A549 (cell line): ENCODE results near the gene GEN1. TPM values are rescaled to one million over a fixed set of nuclear protein-coding genes. Genes with fewer than 3 reads are reported as not detected.

ENCODE experiments used
- ATAC-seq, 2 experiments: fragments of 200-7000 bp in 1 of 2; fragments of >200 bp in 1 of 2; cut with Nextera tagmentation in 1 of 2; cut with Tn5 transposase in 1 of 2; 3 replicates each; pipeline versions ENCODE4 v1.8.0 to v1.9.1; 2018 to 2020; ENCODE audit warnings: mild to moderate bottlenecking in 1 of 2, moderate library complexity in 1 of 2
- CTCF ChIA-PET: fragments of 300-600 bp; sonication (Branson Sonifier 250); formaldehyde crosslinking; extraction: SDS; loops from one replicate; lab custom pipeline; 2021; ENCODE audit warnings: antibody characterized with exemption, inconsistent platforms; lab: Yijun Ruan, JAX
- POLR2A ChIA-PET: fragments of 350-600 bp; formaldehyde crosslinking; extraction: SDS; loops from one replicate; lab custom pipeline; 2021; ENCODE audit warnings: antibody characterized with exemption, inconsistent platforms; lab: Yijun Ruan, JAX
- DNase-seq, 2 experiments: peaks; one replicate each; pipeline versions ENCODE4 v3.0.0 to v3.0.0-alpha.2; 2011 to 2016; ENCODE audit warnings: low read depth in 1 of 2, low spot score in 1 of 2
- FAIRE-seq: peaks from 2 replicates; lab custom pipeline; 2011; peaks lifted over from hg19 to GRCh38; lab: Jason Lieb, UNC
- H3K27ac ChIP-seq, 2 experiments: fragments of >200 bp; sonication (Bioruptor Twin); formaldehyde crosslinking; 3 replicates each; pipeline ENCODE4 v1.5.1; 2016 to 2017
- H3K4me1 ChIP-seq: fragments of >200 bp; sonication (Bioruptor Twin); formaldehyde crosslinking; 3 replicates; pipeline ENCODE4 v1.6.1; 2016
- H3K4me2 ChIP-seq: fragments of >200 bp; sonication (Bioruptor Twin); formaldehyde crosslinking; 3 replicates; pipeline ENCODE4 v1.6.1; 2016
- H3K4me3 ChIP-seq: fragments of >200 bp; sonication (Bioruptor Twin); formaldehyde crosslinking; 3 replicates; pipeline ENCODE4 v1.5.1; 2016
- H3K9me3 ChIP-seq: fragments of >200 bp; sonication (Bioruptor Twin); formaldehyde crosslinking; 3 replicates; pipeline ENCODE4 v1.6.1; 2016
- BHLHE40 ChIP-seq: IDR thresholded peaks from 2 replicates; pipeline ENCODE4 v1.6.1; 2012; ENCODE audit warnings: low read depth, low read length, inconsistent platforms
- CBX2 ChIP-seq: fragments of 200-600 bp; sonication (generic); IDR thresholded peaks from 2 replicates; pipeline ENCODE4 v1.6.1; 2016; ENCODE audit warnings: low read depth, mild to moderate bottlenecking, borderline replicate concordance
- CBX8 ChIP-seq: fragments of 200-600 bp; sonication (generic); IDR thresholded peaks from 2 replicates; pipeline ENCODE4 v1.6.1; 2016
- CHD4 ChIP-seq: fragments of 200-600 bp; sonication (generic); IDR thresholded peaks from 2 replicates; pipeline ENCODE4 v1.6.1; 2016; ENCODE audit warnings: antibody characterized with exemption, mild to moderate bottlenecking, borderline replicate concordance
- EHF ChIP-seq: fragments of 250-450 bp; sonication (Bioruptor Pico); IDR thresholded peaks from 2 replicates; pipeline ENCODE4 v1.5.0; 2020; ENCODE audit warnings: mild to moderate bottlenecking
- FOSB ChIP-seq: fragments of 250-450 bp; sonication (Bioruptor Pico); IDR thresholded peaks from 2 replicates; pipeline ENCODE4 v1.5.0; 2020; ENCODE audit warnings: mild to moderate bottlenecking, moderate library complexity
- HMGXB4 ChIP-seq: fragments of 250-450 bp; sonication (Bioruptor Pico); IDR thresholded peaks from 2 replicates; pipeline ENCODE4 v1.5.0; 2021; ENCODE audit warnings: mild to moderate bottlenecking, moderate library complexity, borderline replicate concordance
- HOXB5 ChIP-seq: fragments of 250-450 bp; sonication (Bioruptor Pico); IDR thresholded peaks from 2 replicates; pipeline ENCODE4 v1.5.0; 2020; ENCODE audit warnings: mild to moderate bottlenecking, moderate library complexity
- JUN ChIP-seq, 2 experiments: fragments of >200 bp; sonication (Bioruptor Twin); formaldehyde crosslinking; IDR thresholded peaks; 2 replicates in 1 of 2; 3 replicates in 1 of 2; pipeline ENCODE4 v1.6.1; 2016 to 2017
- KDM5A ChIP-seq: fragments of 200-600 bp; sonication (generic); IDR thresholded peaks from 2 replicates; pipeline ENCODE4 v1.6.1; 2016; ENCODE audit warnings: antibody characterized with exemption, mild to moderate bottlenecking
- MAZ ChIP-seq: fragments of 150-350 bp; IDR thresholded peaks from 2 replicates; pipeline ENCODE4 v1.6.1; 2014; ENCODE audit warnings: antibody characterized with exemption, low read depth, low read length, borderline replicate concordance
- PBX3 ChIP-seq: IDR thresholded peaks from 2 replicates; pipeline ENCODE4 v1.6.1; 2012
- POLR2AphosphoS2 ChIP-seq: conservative IDR thresholded peaks from 2 replicates; pipeline ENCODE4 v1.6.1; 2012; ENCODE audit warnings: low read length, improper control_type of control experiment, inconsistent platforms
- REST ChIP-seq: fragments of 200-600 bp; sonication (generic); IDR thresholded peaks from 2 replicates; pipeline ENCODE4 v1.6.1; 2016; ENCODE audit warnings: antibody characterized with exemption, mild to moderate bottlenecking, moderate library complexity
- RFX5 ChIP-seq: fragments of 450-650 bp; IDR thresholded peaks from 2 replicates; pipeline ENCODE4 v1.7.1; 2014; ENCODE audit warnings: antibody characterized with exemption, mild to moderate bottlenecking, moderate library complexity
- SMC3 ChIP-seq: fragments of >200 bp; sonication (Bioruptor Twin); formaldehyde crosslinking; IDR thresholded peaks from 3 replicates; pipeline ENCODE4 v1.6.1; 2018; ENCODE audit warnings: inconsistent platforms
- SREBF2 ChIP-seq: fragments of 450-650 bp; IDR thresholded peaks from 2 replicates; pipeline ENCODE4 v1.6.1; 2014; ENCODE audit warnings: mild to moderate bottlenecking, moderate library complexity
- USF2 ChIP-seq: fragments of 450-650 bp; IDR thresholded peaks from 2 replicates; pipeline ENCODE4 v1.6.1; 2014; ENCODE audit warnings: antibody characterized with exemption
- ZC3H11A ChIP-seq: fragments of 450-650 bp; IDR thresholded peaks from 2 replicates; pipeline ENCODE4 v1.6.1; 2014; ENCODE audit warnings: antibody characterized with exemption, mild to moderate bottlenecking
- ZNF302 ChIP-seq: fragments of 250-450 bp; sonication (Bioruptor Pico); IDR thresholded peaks from 2 replicates; pipeline ENCODE4 v1.9.0; 2021; ENCODE audit warnings: inconsistent platforms, mild to moderate bottlenecking, moderate library complexity
- WGBS: methylation state at CpG from one replicate; pipeline ENCODE4 v1.1.6; 2017; ENCODE audit errors: missing lambda C conversion rate; 5-methylcytosine and 5-hydroxymethylcytosine counted together
- polyA plus RNA-seq, 4 experiments: library from polyadenylated mRNA; depleted of rRNA in 3 of 4; stranded (reverse); fragments of >200 nt; fragmentation: RNase III in 1 of 4; extraction: RNeasy Plus Mini Kit Qiagen cat#74134 plus additional on column Dnase treatment in 1 of 4; gene quantifications; 2 replicates in 3 of 4; 3 replicates in 1 of 4; pipeline ENCODE4 v1.2.3, GENCODE V29; 2011 to 2017

Gene GEN1
- polyA plus RNA-seq, 2 of the 4 experiments (the other 2 are of a cell fraction): 16.2 to 40.7 TPM

GRCh38 chr2:17805166-17805565, 51.2 kb downstream of the GEN1 start:
- POLR2A ChIA-PET: no interaction called here
- WGBS: 55% methylated on average over 2 of the region's 2 CpGs
- H3K4me2 ChIP-seq: no peak overlapping the region
- ATAC-seq: no peak
- no peak overlapping the region for H3K27ac ChIP-seq
- no peaks in the 10 kb centered on the region for H3K9me3 ChIP-seq
- CTCF ChIA-PET: interaction anchor here (0.8 to 1.6 kb wide), 5 partner anchors 9 to 150 kb away, joined by 3 to 5 read pairs (median 3); no protein-coding TSS in a partner anchor
- FAIRE-seq: no peak
- no peak overlapping the region for H3K4me3 ChIP-seq
- no peak for TF ChIP-seq CBX8
- no peak for TF ChIP-seq MAZ
- no peak for TF ChIP-seq PBX3
- no peak for TF ChIP-seq FOSB
- TF ChIP-seq ZC3H11A: no peak
- no peak for TF ChIP-seq ZNF302
- DNase-seq: no peak
- H3K4me1 ChIP-seq: no peaks in the 10 kb centered on the region

- Histone ChIP-seq H3K9me3 (no peaks in the 10 kb centered on the region), H3K4me3 (no peak overlapping the region), H3K4me2 (no peak overlapping the region), H3K4me1 (no peaks in the 10 kb centered on the region), H3K27ac (no peak overlapping the region)
- no peak for TF ChIP-seq SMC3
- TF ChIP-seq SREBF2: no peak
- no peak for TF ChIP-seq USF2
- no peak for TF ChIP-seq HMGXB4
- no peak for TF ChIP-seq HOXB5 (CRISPR knock-in tag)
- no peak for TF ChIP-seq PBX3
- no peak for TF ChIP-seq MAZ
- TF ChIP-seq RFX5: no peak
- TF ChIP-seq BHLHE40: no peak
- TF ChIP-seq CBX2: no peak
- no peak for TF ChIP-seq EHF
- TF ChIP-seq CHD4: no peak
- CTCF ChIA-PET: interaction anchor here (0.8 to 1.6 kb wide), 6 partner anchors 10 to 151 kb away, joined by 3 to 5 read pairs (median 3); partner anchors contain the start of gene MSGN1
- no peak for DNase-seq
- no peak for ATAC-seq
- 70% methylated on average over 8 of the region's 8 CpGs for WGBS
- FAIRE-seq: no peak
- POLR2A ChIA-PET: no interaction called here
Observed at GRCh38 chr2:17805717-17806363, 51.9 kb downstream of the GEN1 start.

- DNase-seq (no peak), ATAC-seq (no peak), FAIRE-seq (no peak)
- Histone ChIP-seq H3K4me3 (no peak overlapping the region), H3K9me3 (no peaks in the 10 kb centered on the region), H3K27ac (no peak overlapping the region), H3K4me2 (no peak overlapping the region), H3K4me1 (no peaks in the 10 kb centered on the region)
- CTCF ChIA-PET: interaction anchor here (1.9 to 6.6 kb wide), 2 partner anchors 17 to 25 kb away, joined by 3 to 34 read pairs; no protein-coding TSS in a partner anchor
- POLR2A ChIA-PET: no interaction called here
- WGBS: 50% methylated on average over 5 of the region's 5 CpGs
- no peak for TF ChIP-seq JUN (IDR thresholded peaks at IDR 0.05)
- TF ChIP-seq POLR2AphosphoS2: no peak
- TF ChIP-seq KDM5A: no peak
- no peak for TF ChIP-seq REST
Observed at GRCh38 chr2:17813010-17813741, 59.2 kb downstream of the GEN1 start.
